Small intestine (tissue), 7 donors: ENCODE results near the gene CTSA. TPM values are rescaled to one million over a fixed set of nuclear protein-coding genes. Genes with fewer than 3 reads are reported as not detected.
A peak's percentile ranks its signal among the peaks of the same experiment; 100 is the strongest.

Source experiments
- DNase-seq, 2 donors: peaks; one replicate each; pipeline versions ENCODE4 v3.0.0 to v3.0.0-alpha.2; 2013
- FAIRE-seq: peaks from 2 replicates; lab custom pipeline; 2012; peaks lifted over from hg19 to GRCh38; lab: Jason Lieb, UNC
- H3K27ac ChIP-seq, 3 donors: one replicate each; pipeline ENCODE4 v1.5.1; 2013; ENCODE audit warnings: low read length in 2 of 3, mild to moderate bottlenecking in 2 of 3, control low read depth in 1 of 3, inconsistent platforms in 1 of 3, low read depth in 1 of 3, moderate library complexity in 1 of 3
- H3K27me3 ChIP-seq, 3 donors: one replicate each; pipeline ENCODE4 v1.6.1; 2013; ENCODE audit warnings: low read length in 3 of 3, inconsistent platforms in 1 of 3; ENCODE audit not compliant: control insufficient read depth in 3 of 3, insufficient read depth in 3 of 3
- H3K36me3 ChIP-seq, 3 donors: one replicate each; pipeline ENCODE4 v1.6.1; 2013; ENCODE audit warnings: low read length in 3 of 3, inconsistent platforms in 1 of 3, low read depth in 1 of 3, mild to moderate bottlenecking in 1 of 3, moderate library complexity in 1 of 3; ENCODE audit not compliant: control insufficient read depth in 3 of 3, insufficient read depth in 2 of 3
- H3K4me1 ChIP-seq, 3 donors: one replicate each; pipeline ENCODE4 v1.6.1; 2013; ENCODE audit warnings: low read length in 2 of 3, inconsistent platforms in 1 of 3, low read depth in 1 of 3, mild to moderate bottlenecking in 1 of 3, moderate library complexity in 1 of 3; ENCODE audit not compliant: control insufficient read depth in 3 of 3, insufficient read depth in 2 of 3
- H3K4me3 ChIP-seq, 3 donors: one replicate each; pipeline ENCODE4 v1.5.1; 2013; ENCODE audit warnings: low read length in 3 of 3, control low read depth in 1 of 3, inconsistent platforms in 1 of 3, low read depth in 1 of 3, mild to moderate bottlenecking in 1 of 3, moderate library complexity in 1 of 3
- H3K9me3 ChIP-seq, 2 donors: one replicate each; pipeline ENCODE4 v1.6.1; 2013; ENCODE audit warnings: low read depth in 1 of 2, low read length in 1 of 2; ENCODE audit not compliant: control insufficient read depth in 2 of 2, insufficient read depth in 1 of 2
- WGBS, 3 donors: extraction: QIAGEN DNeasy Blood & Tissue Kit; methylation state at CpG; one replicate each; pipeline ENCODE4 v1.1.7; 2013; 5-methylcytosine and 5-hydroxymethylcytosine counted together
- polyA plus RNA-seq, 4 donors: library from polyadenylated mRNA; stranded (reverse) in 3 of 4; unstranded in 1 of 4; fragments of 200-250 nt in 3 of 4; fragments of 120-200 nt in 1 of 4; gene quantifications; one replicate each; pipeline versions ENCODE4 v1.2.1 to v1.2.3, GENCODE V29; 2013
- donor health status: healthy with polysubstance abuse.
- donor health status: control.
- donor health status: control.
- donor health status: Bipolar disorder and iron deficiency.
- donor health status: healthy.

Gene CTSA
- polyA plus RNA-seq, 4 donors: 78.9 to 1,454 (median 115) TPM

GRCh38 chr20:45910670-45911485 is 19.7 kb downstream of the CTSA start:
- H3K4me3 ChIP-seq: peak overlapping the region in 2 of 3 donors; percentile 46 to 57
- peaks cover 0 to 11% (median 0%) of the 10 kb centered on the region in 3 donors for H3K36me3 ChIP-seq
- no peaks in the 10 kb centered on the region for H3K9me3 ChIP-seq
- FAIRE-seq: no peak
- DNase-seq: peak; percentile 91 to 98
- 1 to 4% (median 3%) methylated on average over 43 of the region's 43 CpGs for WGBS, 3 donors
- H3K27me3 ChIP-seq: no peaks in the 10 kb centered on the region
- peak overlapping the region in 2 of 3 donors; percentile 64 to 84 for H3K27ac ChIP-seq
- peaks cover 0 to 25% (median 4%) of the 10 kb centered on the region in 3 donors for H3K4me1 ChIP-seq

- DNase-seq: peak in 1 of 2 donors; percentile 66
- Histone ChIP-seq H3K9me3 (no peaks in the 10 kb centered on the region), H3K36me3 (peaks cover 0 to 8% (median 0%) of the 10 kb centered on the region in 3 donors), H3K27me3 (no peaks in the 10 kb centered on the region), H3K4me1 (peaks cover 0 to 25% (median 4%) of the 10 kb centered on the region in 3 donors), H3K4me3 (peak within 1 kb of the TSS; percentile 18 to 57 (median 46)), H3K27ac (peak within 1 kb of the TSS in 2 of 3 donors; percentile 64 to 84)
- 1 to 4% (median 2%) methylated on average over 40 to 58 of the region's 58 CpGs for WGBS, 3 donors
- FAIRE-seq: no peak
Measured at GRCh38 chr20:45911486-45912343, 20.6 kb downstream of the CTSA start, which contains the start of gene PLTP. PLTP (minus strand) TSS chr20:45912155; CDS start chr20:45911452, 703 bp downstream.

GRCh38 chr20:45912344-45912682 is 21.2 kb downstream of the CTSA start:
- no peaks in the 10 kb centered on the region for H3K27me3 ChIP-seq
- FAIRE-seq (no peak), DNase-seq (no peak)
- peak overlapping the region in 1 of 3 donors; percentile 59 for H3K27ac ChIP-seq
- peak overlapping the region in 2 of 3 donors; percentile 18 to 57 for H3K4me3 ChIP-seq
- peaks cover 0 to 7% (median 0%) of the 10 kb centered on the region in 3 donors for H3K36me3 ChIP-seq
- H3K4me1 ChIP-seq: peaks cover 0 to 25% (median 4%) of the 10 kb centered on the region in 3 donors
- no peaks in the 10 kb centered on the region for H3K9me3 ChIP-seq
- WGBS, 3 donors: 17 to 31% (median 27%) methylated on average over 4 of the region's 4 CpGs

GRCh38 chr20:45913116-45913515 is 22.0 kb downstream of the CTSA start:
- no peak for FAIRE-seq
- WGBS, 3 donors: 57 to 61% (median 58%) methylated on average over 5 of the region's 5 CpGs
- H3K36me3 ChIP-seq: peaks cover 0 to 2% (median 0%) of the 10 kb centered on the region in 3 donors
- no peaks in the 10 kb centered on the region for H3K27me3 ChIP-seq
- DNase-seq: no peak
- H3K4me3 ChIP-seq: no peak overlapping the region
- peaks cover 0 to 31% (median 4%) of the 10 kb centered on the region in 3 donors for H3K4me1 ChIP-seq
- H3K9me3 ChIP-seq: no peaks in the 10 kb centered on the region
- no peak overlapping the region for H3K27ac ChIP-seq

- Histone ChIP-seq H3K9me3 (no peaks in the 10 kb centered on the region), H3K4me1 (peaks cover 0 to 26% (median 0%) of the 10 kb centered on the region in 3 donors), H3K27me3 (no peaks in the 10 kb centered on the region), H3K4me3 (no peak overlapping the region), H3K36me3 (no peaks in the 10 kb centered on the region), H3K27ac (peak overlapping the region in 2 of 3 donors; percentile 75 to 81)
- peak in 1 of 2 donors; percentile 32 for DNase-seq
- FAIRE-seq: no peak
- WGBS, 3 donors: 55 to 78% (median 64%) methylated on average over 5 of the region's 5 CpGs
Measured at GRCh38 chr20:45917790-45918141, 26.6 kb downstream of the CTSA start.

- 47 to 60% (median 49%) methylated on average over 5 of the region's 5 CpGs for WGBS, 3 donors
- H3K4me1 ChIP-seq: peaks cover 0 to 26% (median 0%) of the 10 kb centered on the region in 3 donors
- peak overlapping the region in 2 of 3 donors; percentile 75 to 81 for H3K27ac ChIP-seq
- DNase-seq: peak; percentile 53 to 86
- FAIRE-seq: no peak
- H3K36me3 ChIP-seq: no peaks in the 10 kb centered on the region
- no peaks in the 10 kb centered on the region for H3K27me3 ChIP-seq
- H3K9me3 ChIP-seq: no peaks in the 10 kb centered on the region
- H3K4me3 ChIP-seq: no peak overlapping the region
Measured at GRCh38 chr20:45918182-45918737, 27.1 kb downstream of the CTSA start.

- Histone ChIP-seq H3K27me3 (no peaks in the 10 kb centered on the region), H3K36me3 (no peaks in the 10 kb centered on the region), H3K27ac (peak overlapping the region in 2 of 3 donors; percentile 75 to 81), H3K4me3 (no peak overlapping the region), H3K4me1 (peaks cover 0 to 26% (median 0%) of the 10 kb centered on the region in 3 donors), H3K9me3 (no peaks in the 10 kb centered on the region)
- WGBS, 3 donors: 78 to 87% (median 83%) methylated on average over 12 of the region's 12 CpGs
- DNase-seq (peak in 1 of 2 donors; percentile 22), FAIRE-seq (no peak)
Measured at GRCh38 chr20:45918779-45919537, 27.8 kb downstream of the CTSA start.
